ENCODE results near the gene CASK.

GRCh38 chrX:41923211-41923977, at the start of gene CASK:
- TF ChIP-seq CTCF (IDR thresholded peaks at IDR 0.05): peak in 5 of 7 experiments; percentile 3 to 37 (median 15)
- peak; percentile 56 to 72 (median 66) for TF ChIP-seq POLR2A (IDR thresholded peaks at IDR 0.05)
